HepG2 (cell line): Measurements from ENCODE around the gene OGA. TPM values are rescaled to one million over a fixed set of nuclear protein-coding genes. Genes with fewer than 3 reads are reported as not detected.

Experiments used
- AGO2 ChIP-seq: fragments of 200-400 bp; formaldehyde crosslinking; optimal IDR thresholded peaks from 2 replicates; pipeline ENCODE3; 2017; ENCODE audit warnings: mild to moderate bottlenecking, low read depth, low read length, moderate library complexity
- ATF5 ChIP-seq: sonication (generic); formaldehyde crosslinking; IDR thresholded peaks from 2 replicates; pipeline ENCODE4 v1.4.0; 2020; ENCODE audit warnings: mild to moderate bottlenecking, low read depth, missing genetic modification reagents
- CSRNP2 ChIP-seq: sonication (generic); formaldehyde crosslinking; conservative IDR thresholded peaks from 2 replicates; pipeline ENCODE4 v1.8.0; 2022; ENCODE audit warnings: low read depth, missing genetic modification reagents
- HNF1B ChIP-seq: sonication (generic); formaldehyde crosslinking; IDR thresholded peaks from 2 replicates; pipeline ENCODE4 v1.5.1; 2020; ENCODE audit warnings: mild to moderate bottlenecking, moderate library complexity, missing genetic modification reagents
- IKZF4 ChIP-seq: sonication (generic); formaldehyde crosslinking; IDR thresholded peaks from 2 replicates; pipeline ENCODE4 v1.5.1; 2020; ENCODE audit warnings: borderline replicate concordance, mild to moderate bottlenecking, low read depth, missing genetic modification reagents; ENCODE audit errors: not compliant biosample characterization
- KAT7 ChIP-seq: IDR thresholded peaks from 2 replicates; pipeline ENCODE4 v1.6.1; 2018; ENCODE audit warnings: borderline replicate concordance, missing compliant biosample characterization
- MXI1 ChIP-seq: IDR thresholded peaks from 3 replicates; pipeline ENCODE4 v1.6.1; 2012; ENCODE audit warnings: low read depth, low read length, inconsistent platforms, borderline replicate concordance
- NFE2L2 ChIP-seq: fragments of 150-350 bp; IDR thresholded peaks from 2 replicates; pipeline ENCODE4 v1.6.1; 2014; ENCODE audit warnings: low read length
- SCMH1 ChIP-seq: sonication (generic); formaldehyde crosslinking; IDR thresholded peaks from 2 replicates; pipeline ENCODE4 v1.9.0; 2021; ENCODE audit warnings: missing genetic modification reagents, mild to moderate bottlenecking, borderline replicate concordance
- SRY ChIP-seq: sonication (generic); formaldehyde crosslinking; IDR thresholded peaks from 2 replicates; pipeline ENCODE4 v1.8.0; 2022; ENCODE audit warnings: mild to moderate bottlenecking, missing genetic modification reagents
- TEF ChIP-seq: sonication (generic); formaldehyde crosslinking; IDR thresholded peaks from 2 replicates; pipeline ENCODE4 v1.5.0; 2020; ENCODE audit warnings: missing genetic modification reagents
- TERF1 ChIP-seq: sonication (generic); formaldehyde crosslinking; IDR thresholded peaks from 2 replicates; pipeline ENCODE4 v1.8.0; 2022; ENCODE audit warnings: mild to moderate bottlenecking, missing genetic modification reagents, moderate library complexity
- THAP7 ChIP-seq: sonication (generic); formaldehyde crosslinking; IDR thresholded peaks from 2 replicates; pipeline ENCODE4 v1.8.1; 2023; ENCODE audit warnings: mild to moderate bottlenecking, missing genetic modification reagents
- ZMAT5 ChIP-seq: sonication (generic); formaldehyde crosslinking; IDR thresholded peaks from 2 replicates; pipeline ENCODE4 v1.5.0; 2020; ENCODE audit warnings: mild to moderate bottlenecking, low read depth, missing genetic modification reagents, borderline replicate concordance
- ZNF276 ChIP-seq: sonication (generic); formaldehyde crosslinking; IDR thresholded peaks from 2 replicates; pipeline ENCODE4 v1.4.0; 2020; ENCODE audit warnings: mild to moderate bottlenecking, low read depth, missing genetic modification reagents
- polyA plus RNA-seq, 8 experiments: library from polyadenylated mRNA; depleted of rRNA in 3 of 8; stranded (reverse) in 7 of 8; unstranded in 1 of 8; fragments of >200 nt; fragmentation: Illumina TruSeq in 4 of 8; extraction: Trizol in 4 of 8; gene quantifications; 2 replicates each; pipeline versions ENCODE4 v1.2.1 to v1.2.3, GENCODE V29; 2011 to 2016; ENCODE audit warnings: low read depth in 4 of 8, missing spikeins in 1 of 8, mixed read lengths in 1 of 8; ENCODE audit not compliant: insufficient read depth in 1 of 8
- total RNA-seq, 5 experiments: library from RNA; depleted of rRNA; stranded (reverse); fragments of >200 nt; fragmentation: Illumina TruSeq; extraction: Trizol; gene quantifications; 2 replicates each; pipeline ENCODE4 v1.2.3, GENCODE V29; 2016; ENCODE audit warnings: low read depth in 1 of 5

OGA gene
- total and polyA plus RNA-seq, 2 of the 13 experiments (the other 11 are each of a cell fraction or from before 2014, with no cell fraction given): 33.2 to 39.8 TPM

- TF ChIP-seq TERF1 (no peak), SRY (0 out of 2 replicates have a peak, but pooled peaks have one; percentile 48), SCMH1 (no peak), KAT7 (CRISPR knock-in tag) (0 out of 2 replicates have a peak, but pooled peaks have one; percentile 25), MXI1 (peak; percentile 66; the same call in 1 of the 3 replicates), THAP7 (CRISPR knock-in tag) (0 out of 2 replicates have a peak, but pooled peaks have one; percentile 20), IKZF4 (CRISPR knock-in tag) (no peak), ZNF276 (CRISPR knock-in tag) (0 out of 2 replicates have a peak, but pooled peaks have one; percentile 19), TEF (CRISPR knock-in tag) (no peak), CSRNP2 (CRISPR knock-in tag) (no peak), HNF1B (no peak; the same call in 1 of the 2 replicates), NFE2L2 (no peak), ZMAT5 (CRISPR knock-in tag) (no peak), AGO2 (peak; percentile 85), ATF5 (CRISPR knock-in tag) (no peak)
These were observed 35.2 kb downstream of the OGA start, which contains the start of gene NPM3 (continued) for GRCh38 chr10:101782811-101783735.
